LNCAP (cell line): ENCODE data around the gene MGLL.

Experiments used
- TF ChIP-seq, protein P1 (sequence below): fragments of 450-650 bp; IDR thresholded peaks from 2 replicates; pipeline ENCODE4 v1.5.1; 2017; ENCODE audit warnings: mild to moderate bottlenecking

MGLL gene

DNA sequence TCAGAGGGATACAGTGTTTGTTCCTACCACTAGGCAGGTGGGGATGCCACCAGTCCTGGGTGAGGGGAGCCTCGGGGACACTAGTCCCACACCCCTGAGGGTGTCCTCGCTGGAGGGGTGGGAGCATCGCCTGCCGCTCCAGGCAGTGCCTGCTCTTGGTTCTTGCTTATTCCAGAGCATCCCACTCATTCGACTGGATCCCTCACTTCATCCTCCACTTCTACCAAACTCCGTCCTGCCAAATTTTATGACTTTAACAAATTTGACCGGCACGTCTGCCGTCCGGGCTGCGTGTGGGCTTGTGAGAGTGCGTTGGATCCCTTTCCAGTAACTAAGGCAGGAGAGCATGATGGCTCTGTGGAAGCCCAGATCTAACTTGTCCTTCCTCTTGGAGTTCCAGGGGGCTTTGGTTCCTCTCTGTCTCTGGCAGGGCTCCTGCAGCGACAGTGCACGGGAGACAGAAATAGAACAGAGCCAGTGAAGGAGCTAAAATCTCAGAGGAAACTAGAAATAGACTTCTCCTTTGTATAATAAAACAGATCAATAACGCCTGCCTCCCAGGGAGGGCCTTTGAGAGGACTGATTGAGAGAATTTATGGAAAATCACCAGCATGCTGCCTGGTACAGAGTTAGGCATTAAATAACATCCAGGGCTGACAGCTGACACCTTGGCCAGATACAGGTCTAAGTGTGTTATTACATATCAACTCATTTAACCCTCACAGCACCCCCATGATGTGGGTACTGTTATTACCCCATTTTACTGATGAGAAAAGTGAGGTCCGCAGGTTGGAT is 34.5 kb downstream of the MGLL start:
- TF ChIP-seq, protein P1, sequence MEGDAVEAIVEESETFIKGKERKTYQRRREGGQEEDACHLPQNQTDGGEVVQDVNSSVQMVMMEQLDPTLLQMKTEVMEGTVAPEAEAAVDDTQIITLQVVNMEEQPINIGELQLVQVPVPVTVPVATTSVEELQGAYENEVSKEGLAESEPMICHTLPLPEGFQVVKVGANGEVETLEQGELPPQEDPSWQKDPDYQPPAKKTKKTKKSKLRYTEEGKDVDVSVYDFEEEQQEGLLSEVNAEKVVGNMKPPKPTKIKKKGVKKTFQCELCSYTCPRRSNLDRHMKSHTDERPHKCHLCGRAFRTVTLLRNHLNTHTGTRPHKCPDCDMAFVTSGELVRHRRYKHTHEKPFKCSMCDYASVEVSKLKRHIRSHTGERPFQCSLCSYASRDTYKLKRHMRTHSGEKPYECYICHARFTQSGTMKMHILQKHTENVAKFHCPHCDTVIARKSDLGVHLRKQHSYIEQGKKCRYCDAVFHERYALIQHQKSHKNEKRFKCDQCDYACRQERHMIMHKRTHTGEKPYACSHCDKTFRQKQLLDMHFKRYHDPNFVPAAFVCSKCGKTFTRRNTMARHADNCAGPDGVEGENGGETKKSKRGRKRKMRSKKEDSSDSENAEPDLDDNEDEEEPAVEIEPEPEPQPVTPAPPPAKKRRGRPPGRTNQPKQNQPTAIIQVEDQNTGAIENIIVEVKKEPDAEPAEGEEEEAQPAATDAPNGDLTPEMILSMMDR = no peak

DNA sequence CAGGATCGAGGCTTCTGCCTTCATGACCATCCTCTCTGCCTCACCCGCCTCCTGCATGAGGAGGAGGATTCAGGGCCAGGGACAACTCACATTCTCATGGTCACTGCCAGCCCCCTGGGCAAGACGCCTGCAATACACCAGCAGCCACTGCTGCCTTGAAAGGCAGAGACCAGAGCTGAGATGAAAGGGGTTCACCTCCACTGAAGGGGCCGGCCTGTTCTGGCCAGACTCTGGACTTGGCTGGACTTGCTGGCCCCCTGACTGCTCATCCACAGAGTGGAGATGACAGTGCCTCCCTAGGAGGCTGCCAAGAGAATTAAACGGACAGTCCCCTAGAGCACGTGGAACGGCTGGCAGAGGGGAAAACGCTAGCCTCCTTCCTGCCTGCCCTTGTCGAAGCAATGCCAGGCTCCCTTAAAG is 35.2 kb downstream of the MGLL start:
- TF ChIP-seq, protein P1 = no peak

DNA sequence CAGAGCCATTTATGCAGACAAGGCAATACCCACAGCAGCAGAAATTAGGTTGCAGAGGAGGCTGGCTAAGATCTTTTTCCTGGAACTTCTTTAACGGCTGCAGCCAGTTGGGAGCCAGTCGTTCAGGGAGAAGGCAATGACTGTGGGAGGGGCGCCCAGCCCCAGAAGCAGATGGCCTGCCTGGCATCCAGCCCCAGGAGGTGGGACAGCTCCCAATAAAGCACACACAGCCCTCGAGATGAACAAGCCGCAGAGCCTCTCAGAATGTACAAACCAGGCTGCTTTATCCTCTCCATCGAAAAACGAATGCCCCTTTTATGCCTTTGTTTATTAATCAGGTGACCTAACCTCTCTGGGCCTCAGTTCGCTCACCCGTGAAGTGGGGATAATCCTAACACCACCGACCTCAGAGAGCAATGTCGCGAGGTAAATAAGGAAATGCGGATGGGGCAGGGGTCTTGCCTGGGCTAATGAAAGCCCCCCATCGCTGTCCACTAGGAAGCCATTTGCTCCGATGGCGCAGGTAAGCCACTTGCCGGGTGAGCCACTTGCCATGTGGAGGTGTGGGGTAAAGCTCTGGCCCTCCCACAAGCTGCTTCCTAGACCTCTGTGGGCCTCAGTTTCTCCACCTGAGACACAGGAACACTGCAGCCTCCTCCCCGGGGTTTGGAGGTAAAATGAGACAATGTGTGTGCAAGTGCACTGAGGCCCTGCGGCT is 35.8 kb downstream of the MGLL start:
- TF ChIP-seq, protein P1 = no peak

DNA sequence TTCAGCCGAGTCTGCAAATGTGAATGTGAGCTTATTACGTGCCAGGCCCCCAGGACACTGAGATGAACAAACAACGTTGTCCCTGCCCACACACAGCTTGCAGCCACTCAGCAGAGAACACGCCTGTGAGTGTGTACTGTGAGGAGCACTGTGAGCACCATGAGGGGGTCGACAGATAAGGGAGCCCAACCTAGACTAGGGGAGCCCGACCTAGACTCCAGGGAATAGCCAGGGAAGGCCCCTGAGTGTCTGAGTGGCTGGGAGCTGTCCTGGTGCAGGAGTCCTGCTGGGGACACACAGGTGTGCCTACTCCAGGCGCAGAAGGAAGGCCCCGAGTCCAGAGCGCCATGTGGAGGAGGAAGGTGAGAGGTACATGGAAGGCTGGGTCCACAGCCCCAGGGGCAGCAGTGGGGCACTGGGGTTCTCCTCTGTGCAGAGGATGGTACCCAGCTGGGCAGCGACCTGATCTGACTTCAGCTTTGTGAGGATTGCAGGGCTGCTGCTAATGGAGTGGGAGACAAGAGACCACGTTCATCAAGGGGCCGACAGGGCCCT is 36.5 kb downstream of the MGLL start:
- TF ChIP-seq, protein P1 = no peak

DNA sequence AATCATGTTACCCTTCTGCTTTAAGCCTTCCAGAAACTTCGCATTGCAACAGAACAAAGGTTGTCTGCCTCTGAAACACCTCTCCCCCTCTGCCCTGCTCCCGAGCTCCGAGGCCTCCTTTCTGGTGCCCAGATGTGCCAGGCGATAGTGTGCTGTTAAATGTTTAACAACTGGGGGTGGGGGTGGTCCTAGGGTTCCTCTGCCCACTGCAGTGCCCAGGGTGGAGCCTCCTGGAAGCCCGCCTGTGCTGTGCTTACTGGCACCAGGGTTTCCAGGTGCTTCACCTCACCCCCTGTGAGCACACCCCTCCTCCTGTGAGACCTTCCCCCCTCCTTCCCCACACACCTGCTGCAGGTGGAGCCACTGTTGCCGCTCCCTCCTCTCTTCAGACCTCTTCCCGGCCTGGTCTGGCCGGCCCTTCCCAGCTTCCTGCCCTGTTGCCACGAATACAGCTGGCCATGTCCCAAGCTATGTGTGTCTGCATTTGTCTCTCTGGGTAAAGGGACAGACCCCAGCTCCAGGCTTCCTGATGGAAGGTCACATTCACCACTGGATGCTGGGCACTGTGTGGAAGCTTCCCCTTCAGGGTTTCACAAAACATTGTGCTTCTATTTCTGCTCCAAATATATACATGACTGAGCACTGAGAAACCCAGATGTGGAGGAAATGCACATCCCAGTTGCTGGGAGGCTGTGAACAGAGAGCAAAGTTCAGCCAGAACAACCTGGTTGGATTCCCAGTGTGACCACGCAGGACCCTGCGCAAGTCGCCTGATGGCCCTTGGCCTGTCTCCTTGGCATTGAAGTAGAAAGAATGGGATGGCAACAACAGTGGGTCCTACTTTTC is 37.2 kb downstream of the MGLL start:
- TF ChIP-seq, protein P1 = no peak

DNA sequence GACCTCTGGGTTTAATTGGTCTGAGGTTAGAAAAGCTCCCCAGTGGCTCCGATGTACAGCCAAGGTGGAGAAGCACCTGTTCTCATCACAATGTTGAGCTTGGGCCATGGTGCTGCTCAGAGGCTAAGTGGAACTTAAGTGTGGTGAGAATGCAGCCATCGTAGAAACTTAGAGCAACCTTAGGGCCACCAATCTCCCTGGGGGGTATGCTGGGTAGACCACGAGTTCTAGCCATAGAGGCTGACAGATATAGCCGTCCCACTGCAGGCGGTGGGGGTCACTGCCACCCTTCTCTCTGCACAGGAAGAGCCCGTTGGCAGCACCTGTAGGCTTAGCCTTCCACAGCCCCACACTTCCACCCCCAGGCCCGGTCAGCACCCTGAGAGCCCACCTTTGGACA is 38.0 kb downstream of the MGLL start:
- TF ChIP-seq, protein P1 = no peak

DNA sequence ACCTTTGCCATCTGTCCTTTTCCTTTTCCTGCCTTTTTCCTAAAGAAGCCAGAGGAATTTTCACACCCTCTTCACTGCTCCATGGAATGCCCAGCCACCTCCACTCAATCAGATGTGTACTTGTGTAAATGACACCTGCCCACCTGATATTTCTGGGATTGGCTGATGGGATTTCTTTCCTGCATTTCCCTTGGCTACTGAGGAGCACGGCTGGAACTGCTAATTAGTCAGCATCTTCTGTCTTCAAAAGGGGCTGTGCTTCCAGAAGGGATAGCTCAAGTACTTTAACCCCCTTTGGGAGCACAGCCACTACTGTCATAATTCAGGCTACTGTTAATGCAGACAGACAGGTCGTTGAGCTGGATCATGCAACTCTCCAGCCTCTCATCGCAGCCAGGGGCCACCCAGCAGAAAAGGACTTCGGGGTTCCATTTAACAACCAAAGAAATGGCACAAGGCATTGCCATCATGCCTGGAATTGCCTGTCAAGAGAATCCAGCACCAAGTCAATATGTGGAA is 38.6 kb downstream of the MGLL start:
- TF ChIP-seq, protein P1 = no peak
